SK-N-SH treated with all-trans-retinoic acid at 6 μM for 48 hours (cell line): Measurements from ENCODE around the gene CGREF1.

Source experiments
- ARNTL ChIP-seq: fragments of 450-650 bp; formaldehyde crosslinking; IDR thresholded peaks from 2 replicates; pipeline ENCODE4 v1.5.0; 2020; ENCODE audit warnings: low read depth, mild to moderate bottlenecking, moderate library complexity, borderline replicate concordance
- BACH2 ChIP-seq: fragments of 250-450 bp; sonication (Bioruptor Pico); IDR thresholded peaks from 2 replicates; pipeline ENCODE4 v1.9.0; 2021; ENCODE audit warnings: mild to moderate bottlenecking, borderline replicate concordance
- CREB5 ChIP-seq: fragments of 250-450 bp; sonication (Bioruptor Pico); IDR thresholded peaks from 2 replicates; pipeline ENCODE4 v1.5.1; 2020; ENCODE audit warnings: low read depth, mild to moderate bottlenecking, moderate library complexity
- CSDC2 ChIP-seq: fragments of 250-450 bp; sonication (Bioruptor Pico); IDR thresholded peaks from 2 replicates; pipeline ENCODE4 v1.5.0; 2020; ENCODE audit warnings: mild to moderate bottlenecking, moderate library complexity
- GLIS3 ChIP-seq: fragments of 250-450 bp; sonication (Bioruptor Pico); IDR thresholded peaks from 2 replicates; pipeline ENCODE4 v1.5.0; 2020; ENCODE audit warnings: mild to moderate bottlenecking, moderate library complexity
- PATZ1 ChIP-seq: fragments of 250-450 bp; sonication (Bioruptor Pico); IDR thresholded peaks from 2 replicates; pipeline ENCODE4 v1.8.0; 2020; ENCODE audit warnings: mild to moderate bottlenecking, moderate library complexity, borderline replicate concordance
- RARB ChIP-seq: fragments of 250-450 bp; sonication (Bioruptor Pico); IDR thresholded peaks from 2 replicates; pipeline ENCODE4 v1.8.0; 2021; ENCODE audit warnings: mild to moderate bottlenecking, moderate library complexity
- ZC3H10 ChIP-seq: fragments of 250-450 bp; sonication (Bioruptor Pico); IDR thresholded peaks from 2 replicates; pipeline ENCODE4 v1.5.1; 2021; ENCODE audit warnings: mild to moderate bottlenecking, moderate library complexity
- ZFP30 ChIP-seq: fragments of 450-650 bp; formaldehyde crosslinking; IDR thresholded peaks from 2 replicates; pipeline ENCODE4 v1.5.0; 2022; ENCODE audit warnings: mild to moderate bottlenecking, moderate library complexity
- ZNF565 ChIP-seq: fragments of 450-650 bp; formaldehyde crosslinking; conservative IDR thresholded peaks from 2 replicates; pipeline ENCODE4 v1.5.0; 2020; ENCODE audit warnings: low read depth, mild to moderate bottlenecking, moderate library complexity

DNA sequence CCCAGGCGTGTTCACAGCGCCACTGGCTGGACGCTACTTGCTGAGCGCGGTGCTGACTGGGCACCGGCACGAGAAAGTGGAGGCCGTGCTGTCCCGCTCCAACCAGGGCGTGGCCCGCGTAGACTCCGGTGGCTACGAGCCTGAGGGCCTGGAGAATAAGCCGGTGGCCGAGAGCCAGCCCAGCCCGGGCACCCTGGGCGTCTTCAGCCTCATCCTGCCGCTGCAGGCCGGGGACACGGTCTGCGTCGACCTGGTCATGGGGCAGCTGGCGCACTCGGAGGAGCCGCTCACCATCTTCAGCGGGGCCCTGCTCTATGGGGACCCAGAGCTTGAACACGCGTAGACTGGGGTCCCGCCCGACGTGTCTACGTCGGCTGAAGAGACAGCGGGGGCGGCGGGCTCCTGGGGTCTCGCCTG, 33.2 kb downstream of the CGREF1 start:
- TF ChIP-seq PATZ1 (CRISPR knock-in tag) = no peak
- no peak for TF ChIP-seq CSDC2 (CRISPR knock-in tag)
- TF ChIP-seq ZNF565 (CRISPR knock-in tag) = no peak
- no peak for TF ChIP-seq BACH2 (CRISPR knock-in tag)
- TF ChIP-seq ZFP30 = no peak
- peak; percentile 57; the same call in 1 of the 2 replicates for TF ChIP-seq GLIS3
- no peak for TF ChIP-seq RARB
- TF ChIP-seq ZC3H10 (CRISPR knock-in tag) = no peak
- no peak for TF ChIP-seq CREB5 (CRISPR knock-in tag)
- TF ChIP-seq ARNTL = no peak
